B cell (primary cell): ENCODE results near the gene GRID1. TPM values are rescaled to one million over a fixed set of nuclear protein-coding genes. Genes with fewer than 3 reads are reported as not detected.

Experiments
- ATAC-seq: fragments of 200-7000 bp; cut with Tn5 transposase; one replicate; pipeline ENCODE4 v1.10.0; 2021; ENCODE audit warnings: low read depth, mild to moderate bottlenecking, moderate number of reproducible peaks, moderate library complexity
- CTCF ChIA-PET: fragments of 350-600 bp; sonication (Branson Sonifier 250); formaldehyde crosslinking; loops from one replicate; lab custom pipeline; 2021; ENCODE audit warnings: antibody characterized with exemption, inconsistent platforms; lab: Charles Lee
- POLR2A ChIA-PET: fragments of 350-600 bp; sonication (Branson Sonifier 250); formaldehyde crosslinking; loops from one replicate; lab custom pipeline; 2021; ENCODE audit warnings: antibody characterized with exemption; lab: Charles Lee
- DNase-seq: peaks from one replicate; pipeline ENCODE4 v3.0.0; 2013
- H2AFZ ChIP-seq: 2 replicates; pipeline ENCODE4 v1.6.1; 2012; ENCODE audit warnings: mild to moderate bottlenecking, low read depth, low read length; ENCODE audit not compliant: insufficient read depth, poor library complexity, severe bottlenecking
- H3K27ac ChIP-seq, 2 donors: 1 replicate in 1 of 2; 2 replicates in 1 of 2; pipeline ENCODE4 v1.5.1; 2012 to 2013; ENCODE audit warnings: low read length in 2 of 2, mild to moderate bottlenecking in 2 of 2, moderate library complexity in 1 of 2
- H3K27me3 ChIP-seq, 4 experiments: fragments of 200-600 bp in 1 of 4; sonication (generic) in 1 of 4; replicated peaks in 1 of 4; 1 replicate in 2 of 4; 2 replicates in 2 of 4; pipeline versions ENCODE4 v1.6.1 to v1.7.0; 2013 to 2016; ENCODE audit warnings: low read length in 3 of 4, mild to moderate bottlenecking in 2 of 4, mixed read lengths in 1 of 4, moderate library complexity in 1 of 4; ENCODE audit not compliant: insufficient read depth in 4 of 4, control insufficient read depth in 3 of 4; ENCODE audit errors: control extremely low read depth in 1 of 4
- H3K36me3 ChIP-seq, 2 experiments: replicated peaks in 1 of 2; 1 replicate in 1 of 2; 2 replicates in 1 of 2; pipeline versions ENCODE4 v1.6.1 to v1.7.1; 2013; ENCODE audit warnings: low read length in 1 of 2; ENCODE audit not compliant: insufficient read depth in 2 of 2, control insufficient read depth in 1 of 2; ENCODE audit errors: control extremely low read depth in 1 of 2, extremely low read depth in 1 of 2
- H3K4me1 ChIP-seq, 2 donors: fragments of 200-600 bp in 1 of 2; sonication (generic) in 1 of 2; 1 replicate in 1 of 2; 2 replicates in 1 of 2; pipeline versions ENCODE4 v1.5.1 to v1.6.1; 2013 to 2017; ENCODE audit warnings: low read length in 2 of 2; ENCODE audit not compliant: control insufficient read depth in 2 of 2, insufficient read depth in 2 of 2
- H3K4me2 ChIP-seq: replicated peaks from 2 replicates; pipeline ENCODE3; 2012; ENCODE audit warnings: mild to moderate bottlenecking, low read depth, low read length; ENCODE audit not compliant: poor library complexity, severe bottlenecking
- H3K4me3 ChIP-seq, 5 experiments: fragments of 200-600 bp in 1 of 5; sonication (generic) in 1 of 5; 1 replicate in 3 of 5; 2 replicates in 2 of 5; pipeline versions ENCODE4 v1.5.1 to v1.7.0; 2011 to 2016; ENCODE audit warnings: low read length in 4 of 5, mild to moderate bottlenecking in 4 of 5, low read depth in 2 of 5, control low read depth in 1 of 5, moderate library complexity in 1 of 5; ENCODE audit not compliant: insufficient read depth in 1 of 5; ENCODE audit errors: control extremely low read depth in 1 of 5, extremely low read depth in 1 of 5
- H3K79me2 ChIP-seq: fragments of 200-600 bp; sonication (generic); one replicate; pipeline ENCODE4 v1.6.0; 2016; ENCODE audit warnings: low read length; ENCODE audit not compliant: control insufficient read depth, insufficient read depth
- H3K9ac ChIP-seq: fragments of 200-600 bp; sonication (generic); 2 replicates; pipeline ENCODE4 v1.6.1; 2017; ENCODE audit warnings: mild to moderate bottlenecking, low read length, moderate library complexity
- H3K9me3 ChIP-seq, 3 donors: one replicate each; pipeline versions ENCODE4 v1.6.1 to v1.7.1; 2013; ENCODE audit warnings: low read length in 2 of 3; ENCODE audit not compliant: control insufficient read depth in 2 of 3, insufficient read depth in 1 of 3; ENCODE audit errors: control extremely low read depth in 1 of 3
- H4K20me1 ChIP-seq: 2 replicates; pipeline ENCODE4 v1.6.0; 2012; ENCODE audit warnings: mild to moderate bottlenecking, low read length; ENCODE audit not compliant: insufficient read depth, control insufficient read depth, poor library complexity, severe bottlenecking
- H3K27ac Mint-ChIP-seq: one replicate; pipeline ENCODE4 v1.8.0; 2021; ENCODE audit warnings: mixed read lengths
- H3K27me3 Mint-ChIP-seq: one replicate; pipeline ENCODE4 v1.8.0; 2021; ENCODE audit warnings: mixed read lengths
- H3K4me1 Mint-ChIP-seq: one replicate; pipeline ENCODE4 v1.8.0; 2021; ENCODE audit warnings: mixed read lengths
- H3K4me3 Mint-ChIP-seq: one replicate; pipeline ENCODE4 v1.8.0; 2021; ENCODE audit warnings: mixed read lengths
- H3K9me3 Mint-ChIP-seq: one replicate; pipeline ENCODE4 v1.8.0; 2022; ENCODE audit warnings: mixed read lengths; ENCODE audit not compliant: insufficient read depth
- CTCF ChIP-seq: fragments of 200-600 bp; IDR thresholded peaks from one replicate; pipeline ENCODE4 v1.8.0; 2022; ENCODE audit warnings: antibody characterized with exemption, mild to moderate bottlenecking
- EZH2 ChIP-seq: IDR thresholded peaks from 2 replicates; pipeline ENCODE4 v1.6.1; 2012; ENCODE audit warnings: borderline replicate concordance, low read depth, mild to moderate bottlenecking, moderate library complexity, low read length; ENCODE audit not compliant: insufficient read depth, poor library complexity, severe bottlenecking
- WGBS: methylation state at CpG from one replicate; pipeline ENCODE4 v1.1.5; 2013; ENCODE audit warnings: missing lambda C conversion rate; ENCODE audit not compliant: insufficient coverage; 5-methylcytosine and 5-hydroxymethylcytosine counted together
- intact Hi-C: fragments of 100-400 bp; cut with micrococcal nuclease; formaldehyde crosslinking; loops from one replicate; pipeline ENCODE4 v1.10.0; 2022
- polyA plus RNA-seq: library from polyadenylated mRNA; depleted of rRNA; stranded (reverse); fragments of >200 nt; gene quantifications from 2 replicates; pipeline ENCODE4 v1.2.3, GENCODE V29; 2012
- total RNA-seq, 2 donors: library from RNA; stranded (reverse); fragments of 120-200 nt in 1 of 2; gene quantifications; 1 replicate in 1 of 2; 2 replicates in 1 of 2; pipeline versions ENCODE4 v1.2.3 to v1.2.4, GENCODE V29; 2013 to 2022

Gene GRID1
- total and polyA plus RNA-seq, 2 donors (not counting 1 experiment from before 2014, with no cell fraction given) = not detected

DNA sequence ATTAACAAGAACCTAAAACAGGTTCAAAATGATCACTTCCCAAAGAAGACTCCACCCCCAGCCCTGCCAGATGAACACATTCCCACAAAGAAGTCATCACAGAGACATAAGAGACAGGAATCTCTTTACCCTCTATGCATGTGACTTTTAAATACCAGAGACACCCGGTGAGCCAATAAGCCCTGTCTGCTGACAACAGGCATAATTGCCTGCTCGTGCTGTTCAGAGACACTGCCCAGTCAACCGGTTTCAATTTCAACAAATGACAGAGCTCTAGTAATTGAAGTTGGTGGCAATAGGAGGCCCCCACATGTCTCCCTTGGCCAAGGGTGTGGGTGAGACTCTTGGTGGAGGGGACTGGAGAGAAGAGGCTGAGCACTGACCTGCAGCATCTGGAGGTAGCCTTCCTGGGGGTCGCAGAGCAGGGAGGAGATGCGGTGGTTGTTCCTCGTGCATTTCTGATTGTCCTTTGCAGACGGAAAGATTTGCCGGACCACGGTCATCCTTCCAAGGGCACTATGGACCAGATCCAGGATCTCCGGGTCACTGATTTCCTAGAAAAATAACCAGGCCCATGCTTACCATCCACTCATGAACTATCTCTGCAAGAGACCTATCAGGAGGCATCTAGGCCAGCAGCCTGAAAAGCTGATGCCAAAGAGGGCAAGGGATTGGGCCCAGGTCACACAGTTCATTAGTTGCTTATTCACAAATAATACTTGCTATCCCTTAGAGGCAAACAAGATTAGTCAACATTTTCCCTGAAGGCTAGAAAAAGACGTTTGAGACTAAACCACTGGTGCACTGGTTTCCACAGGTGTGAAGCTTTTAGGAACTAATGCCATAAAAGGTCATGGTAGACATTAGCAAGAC is 497.7 kb downstream of the GRID1 start:
- Histone ChIP-seq H3K27me3 (peaks cover 0 to 20% (median 6%) of the 10 kb centered on the region in 4 experiments), H3K4me2 (no peak overlapping the region), H3K9me3 (peaks cover 0 to 6% (median 2%) of the 10 kb centered on the region in 3 donors), H3K27ac (no peak overlapping the region), H3K4me1 (peaks cover 0 to 4% of the 10 kb centered on the region in 2 donors), H3K79me2 (no peaks in the 10 kb centered on the region), H3K9ac (no peak overlapping the region), H2AFZ (no peak overlapping the region), H3K36me3 (no peaks in the 10 kb centered on the region), H3K4me3 (no peak overlapping the region), H4K20me1 (no peaks in the 10 kb centered on the region)
- peaks cover 8% of the 10 kb centered on the region for H3K4me1 Mint-ChIP-seq
- TF ChIP-seq CTCF (no peak), EZH2 (no peak)
- H3K27ac Mint-ChIP-seq = no peak overlapping the region
- ChIA-PET POLR2A (no interaction called here), CTCF (no interaction called here)
- ATAC-seq (no peak), DNase-seq (no peak)
- H3K4me3 Mint-ChIP-seq = no peak overlapping the region
- intact Hi-C loops = no loop called here
- H3K9me3 Mint-ChIP-seq = no peaks in the 10 kb centered on the region
- H3K27me3 Mint-ChIP-seq = peaks cover 70% of the 10 kb centered on the region
- 94% methylated on average over 11 of the region's 11 CpGs for WGBS

DNA sequence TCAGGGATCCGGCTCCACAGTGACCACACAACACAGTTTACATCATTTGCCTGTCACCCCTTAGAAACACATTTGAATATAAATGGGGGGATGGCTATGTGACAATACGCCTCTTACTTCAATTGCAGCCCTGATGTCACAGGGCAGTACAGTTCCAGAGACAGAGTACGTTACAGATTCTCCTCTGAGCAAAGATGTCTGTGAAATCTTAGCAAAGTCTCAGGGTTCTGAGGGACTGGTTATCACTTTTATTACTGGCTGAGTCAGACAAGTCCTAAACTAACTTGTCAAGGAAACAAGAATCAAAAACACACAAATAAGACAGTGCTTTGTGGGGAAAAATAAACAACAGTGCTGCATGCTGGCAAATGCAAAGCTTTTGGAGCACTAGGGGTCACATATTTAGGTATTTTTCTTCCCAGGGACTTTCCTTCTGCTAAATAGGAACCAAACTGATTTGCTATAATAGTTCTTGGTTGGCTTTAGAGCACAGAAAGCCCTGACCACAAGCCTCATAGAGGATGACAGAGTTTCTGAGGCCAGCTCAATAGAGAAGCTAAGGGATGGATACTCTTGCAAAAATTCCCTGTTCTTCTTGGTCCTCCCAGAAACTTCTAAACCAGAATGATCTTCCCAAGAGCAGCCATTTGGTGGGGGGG is 501.6 kb downstream of the GRID1 start:
- peaks cover 0 to 26% (median 0%) of the 10 kb centered on the region in 4 experiments for H3K27me3 ChIP-seq
- no peaks in the 10 kb centered on the region for H3K36me3 ChIP-seq
- no peak overlapping the region for H2AFZ ChIP-seq
- H3K4me1 ChIP-seq = no peaks in the 10 kb centered on the region
- ATAC-seq = no peak
- H3K9me3 ChIP-seq = peaks cover 0 to 7% (median 0%) of the 10 kb centered on the region in 3 donors
- no peaks in the 10 kb centered on the region for H4K20me1 ChIP-seq
- POLR2A ChIA-PET = no interaction called here
- H3K27ac ChIP-seq = no peak overlapping the region
- Mint-ChIP-seq H3K9me3 (no peaks in the 10 kb centered on the region), H3K27me3 (peaks cover 60% of the 10 kb centered on the region), H3K27ac (no peak overlapping the region), H3K4me3 (no peak overlapping the region), H3K4me1 (no peaks in the 10 kb centered on the region)
- no peak overlapping the region for H3K4me2 ChIP-seq
- CTCF ChIA-PET = no interaction called here
- H3K79me2 ChIP-seq = no peaks in the 10 kb centered on the region
- H3K4me3 ChIP-seq = no peak overlapping the region
- TF ChIP-seq EZH2 = no peak
- no peak for TF ChIP-seq CTCF
- intact Hi-C loops = no loop called here
- no peak overlapping the region for H3K9ac ChIP-seq
- no CpG with 5 or more reads among the region's 3 CpGs for WGBS
- no peak for DNase-seq
